ENCODE data around the gene BAIAP2. TPM values are rescaled to one million over a fixed set of nuclear protein-coding genes. Genes with fewer than 3 reads are reported as not detected.

Gene BAIAP2
- polyA plus RNA-seq, 2 of the 4 experiments (the other 2 are of a cell fraction): 7.1 to 27.5 TPM

DNA sequence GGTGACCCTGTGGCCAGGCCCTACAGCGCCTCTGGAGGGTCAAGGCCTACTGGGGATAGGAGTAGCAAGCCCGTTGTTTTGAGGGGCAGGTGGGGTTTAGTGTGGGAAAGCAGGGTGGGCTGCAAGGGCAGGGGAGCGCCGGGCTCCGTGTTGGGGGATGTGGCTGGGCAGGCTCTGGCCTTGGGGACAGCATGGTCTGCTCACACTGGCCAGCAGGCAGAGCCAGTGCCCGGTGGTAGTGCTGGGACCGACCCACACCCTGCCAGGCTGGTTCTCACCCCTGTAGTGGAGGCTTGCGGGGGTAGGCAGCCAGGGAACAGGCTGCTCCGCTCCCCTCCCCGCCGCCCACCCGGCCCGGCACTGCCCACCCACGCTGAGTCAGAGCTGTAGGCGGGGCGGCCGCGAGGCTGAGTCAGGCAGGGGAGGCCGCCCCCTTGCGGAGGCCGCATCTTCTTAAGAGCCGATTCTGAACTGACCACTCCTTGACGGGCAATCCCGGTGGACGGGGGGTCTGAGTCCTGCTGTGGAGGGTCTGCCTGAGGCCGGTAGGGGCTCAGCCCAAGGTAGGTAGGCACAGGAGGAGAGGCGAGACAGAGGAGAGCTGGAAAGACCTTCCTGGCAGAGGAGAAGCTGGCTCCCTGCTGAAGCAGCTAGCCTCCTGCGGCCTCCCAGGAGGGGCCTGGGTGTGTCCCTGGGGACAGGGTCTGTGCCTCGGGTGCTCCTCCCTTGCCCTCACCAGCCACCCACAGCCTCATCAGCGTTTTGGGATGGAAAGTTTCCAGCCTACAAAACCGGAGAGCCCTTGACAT is 62.4 kb downstream of the BAIAP2 start:
- peak overlapping the region; percentile 83 for H3K4me2 ChIP-seq
- ChIA-PET POLR2A (interaction anchor here (0.7 kb wide), 1 partner anchor 142 kb away, joined by 3 read pairs; the partner anchor contains the start of genes NDUFAF8 and TEPSIN), CTCF (interaction anchor here (0.6 to 17.4 kb wide), 45 partner anchors 7 to 1181 kb away, joined by 3 to 880 read pairs (median 5); partner anchors contain the start of gene BAIAP2)
- FAIRE-seq (no peak), ATAC-seq (peak; percentile 46 to 78), DNase-seq (ENCODE audit: low read depth in 1 of 2, low spot score in 1 of 2) (peak; percentile 82 to 84)
- peak overlapping the region; percentile 87 to 92 for H3K27ac ChIP-seq
- no peak for TF ChIP-seq ZSCAN20 (CRISPR knock-in tag; IDR thresholded peaks at IDR 0.05)
- TF ChIP-seq RAD21 (conservative IDR thresholded peaks at IDR 0.05 in 1 of 2, IDR thresholded peaks at IDR 0.05 in 1 of 2): peak; percentile 71 to 82
- TF ChIP-seq FOSL2 (IDR thresholded peaks at IDR 0.05): peak; percentile 62
- TF ChIP-seq FOSL2 (CRISPR knock-in tag; IDR thresholded peaks at IDR 0.05): peak; percentile 95
- TF ChIP-seq SMC3 (IDR thresholded peaks at IDR 0.05): peak; percentile 75
- peak; percentile 43; the same call in 1 of the 2 replicates for TF ChIP-seq TFCP2L1 (CRISPR knock-in tag; IDR thresholded peaks at IDR 0.05)
- TF ChIP-seq, protein P1, sequence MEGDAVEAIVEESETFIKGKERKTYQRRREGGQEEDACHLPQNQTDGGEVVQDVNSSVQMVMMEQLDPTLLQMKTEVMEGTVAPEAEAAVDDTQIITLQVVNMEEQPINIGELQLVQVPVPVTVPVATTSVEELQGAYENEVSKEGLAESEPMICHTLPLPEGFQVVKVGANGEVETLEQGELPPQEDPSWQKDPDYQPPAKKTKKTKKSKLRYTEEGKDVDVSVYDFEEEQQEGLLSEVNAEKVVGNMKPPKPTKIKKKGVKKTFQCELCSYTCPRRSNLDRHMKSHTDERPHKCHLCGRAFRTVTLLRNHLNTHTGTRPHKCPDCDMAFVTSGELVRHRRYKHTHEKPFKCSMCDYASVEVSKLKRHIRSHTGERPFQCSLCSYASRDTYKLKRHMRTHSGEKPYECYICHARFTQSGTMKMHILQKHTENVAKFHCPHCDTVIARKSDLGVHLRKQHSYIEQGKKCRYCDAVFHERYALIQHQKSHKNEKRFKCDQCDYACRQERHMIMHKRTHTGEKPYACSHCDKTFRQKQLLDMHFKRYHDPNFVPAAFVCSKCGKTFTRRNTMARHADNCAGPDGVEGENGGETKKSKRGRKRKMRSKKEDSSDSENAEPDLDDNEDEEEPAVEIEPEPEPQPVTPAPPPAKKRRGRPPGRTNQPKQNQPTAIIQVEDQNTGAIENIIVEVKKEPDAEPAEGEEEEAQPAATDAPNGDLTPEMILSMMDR (IDR thresholded peaks at IDR 0.05): peak; percentile 90
- no peak for TF ChIP-seq CEBPB (IDR thresholded peaks at IDR 0.05)
- peak; percentile 23; the same call in 1 of the 2 replicates for TF ChIP-seq JUNB (IDR thresholded peaks at IDR 0.05)
- peak overlapping the region; percentile 25 for H3K4me3 ChIP-seq
- peaks cover 68% of the 10 kb centered on the region for H3K4me1 ChIP-seq
- 19% methylated on average over 9 of the region's 31 CpGs for WGBS (ENCODE audit: missing lambda C conversion rate)
- H3K9me3 ChIP-seq: no peaks in the 10 kb centered on the region

DNA sequence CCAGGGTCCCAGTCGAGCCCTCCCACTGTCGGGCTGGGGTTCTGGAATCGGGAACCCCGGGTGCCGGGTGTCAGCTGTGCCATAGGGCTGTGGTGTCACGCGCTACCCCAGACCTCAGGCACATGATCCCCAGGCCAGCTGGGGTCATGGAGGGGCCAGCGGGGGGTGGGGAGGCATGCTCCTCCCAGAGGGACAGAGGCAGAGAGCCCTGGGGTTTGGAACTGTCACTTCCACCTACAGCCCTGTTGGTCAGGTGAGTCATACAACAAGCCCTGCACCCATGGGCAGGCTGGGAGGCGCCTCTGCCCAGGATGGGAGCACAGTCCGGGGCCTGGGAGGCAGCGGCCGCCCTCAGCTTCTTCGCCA is 63.0 kb downstream of the BAIAP2 start:
- peak overlapping the region; percentile 87 to 92 for H3K27ac ChIP-seq
- 60% methylated on average over 9 of the region's 13 CpGs for WGBS (ENCODE audit: missing lambda C conversion rate)
- ATAC-seq: peak; percentile 4 to 8; a peak in 3 of 6 replicates
- ChIA-PET POLR2A (interaction anchor here (0.7 kb wide), 1 partner anchor 141 kb away, joined by 3 read pairs; the partner anchor contains the start of genes NDUFAF8 and TEPSIN), CTCF (interaction anchor here (0.6 to 17.4 kb wide), 43 partner anchors 8 to 949 kb away, joined by 3 to 880 read pairs (median 5); partner anchors contain the start of gene BAIAP2)
- no peaks in the 10 kb centered on the region for H3K9me3 ChIP-seq
- H3K4me1 ChIP-seq: peaks cover 62% of the 10 kb centered on the region
- TF ChIP-seq ESRRA (IDR thresholded peaks at IDR 0.05; ENCODE audit: borderline replicate concordance, low read length) (no peak), RARB (CRISPR knock-in tag; IDR thresholded peaks at IDR 0.05) (peak; percentile 66), JUNB (IDR thresholded peaks at IDR 0.05) (no peak), RNF2 (IDR thresholded peaks at IDR 0.05; ENCODE audit: borderline replicate concordance, low read depth) (no peak), CHD2 (IDR thresholded peaks at IDR 0.05; ENCODE audit: low read length, partially characterized antibody) (no peak), FOSL2 (IDR thresholded peaks at IDR 0.05) (no peak), FOSL2 (CRISPR knock-in tag; IDR thresholded peaks at IDR 0.05) (peak; percentile 52), TP53 (CRISPR knock-in tag; IDR thresholded peaks at IDR 0.05) (no peak), MAX (IDR thresholded peaks at IDR 0.05) (0 out of 2 replicates have a peak, but pooled peaks have one; percentile 14)
- TF ChIP-seq, protein P2, sequence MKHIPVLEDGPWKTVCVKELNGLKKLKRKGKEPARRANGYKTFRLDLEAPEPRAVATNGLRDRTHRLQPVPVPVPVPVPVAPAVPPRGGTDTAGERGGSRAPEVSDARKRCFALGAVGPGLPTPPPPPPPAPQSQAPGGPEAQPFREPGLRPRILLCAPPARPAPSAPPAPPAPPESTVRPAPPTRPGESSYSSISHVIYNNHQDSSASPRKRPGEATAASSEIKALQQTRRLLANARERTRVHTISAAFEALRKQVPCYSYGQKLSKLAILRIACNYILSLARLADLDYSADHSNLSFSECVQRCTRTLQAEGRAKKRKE (CRISPR knock-in tag; IDR thresholded peaks at IDR 0.05; ENCODE audit: low read depth): no peak
- TF ChIP-seq, protein P3, sequence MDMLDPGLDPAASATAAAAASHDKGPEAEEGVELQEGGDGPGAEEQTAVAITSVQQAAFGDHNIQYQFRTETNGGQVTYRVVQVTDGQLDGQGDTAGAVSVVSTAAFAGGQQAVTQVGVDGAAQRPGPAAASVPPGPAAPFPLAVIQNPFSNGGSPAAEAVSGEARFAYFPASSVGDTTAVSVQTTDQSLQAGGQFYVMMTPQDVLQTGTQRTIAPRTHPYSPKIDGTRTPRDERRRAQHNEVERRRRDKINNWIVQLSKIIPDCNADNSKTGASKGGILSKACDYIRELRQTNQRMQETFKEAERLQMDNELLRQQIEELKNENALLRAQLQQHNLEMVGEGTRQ (IDR thresholded peaks at IDR 0.05): 0 out of 2 replicates have a peak, but pooled peaks have one; percentile 38
- TF ChIP-seq, protein P4, sequence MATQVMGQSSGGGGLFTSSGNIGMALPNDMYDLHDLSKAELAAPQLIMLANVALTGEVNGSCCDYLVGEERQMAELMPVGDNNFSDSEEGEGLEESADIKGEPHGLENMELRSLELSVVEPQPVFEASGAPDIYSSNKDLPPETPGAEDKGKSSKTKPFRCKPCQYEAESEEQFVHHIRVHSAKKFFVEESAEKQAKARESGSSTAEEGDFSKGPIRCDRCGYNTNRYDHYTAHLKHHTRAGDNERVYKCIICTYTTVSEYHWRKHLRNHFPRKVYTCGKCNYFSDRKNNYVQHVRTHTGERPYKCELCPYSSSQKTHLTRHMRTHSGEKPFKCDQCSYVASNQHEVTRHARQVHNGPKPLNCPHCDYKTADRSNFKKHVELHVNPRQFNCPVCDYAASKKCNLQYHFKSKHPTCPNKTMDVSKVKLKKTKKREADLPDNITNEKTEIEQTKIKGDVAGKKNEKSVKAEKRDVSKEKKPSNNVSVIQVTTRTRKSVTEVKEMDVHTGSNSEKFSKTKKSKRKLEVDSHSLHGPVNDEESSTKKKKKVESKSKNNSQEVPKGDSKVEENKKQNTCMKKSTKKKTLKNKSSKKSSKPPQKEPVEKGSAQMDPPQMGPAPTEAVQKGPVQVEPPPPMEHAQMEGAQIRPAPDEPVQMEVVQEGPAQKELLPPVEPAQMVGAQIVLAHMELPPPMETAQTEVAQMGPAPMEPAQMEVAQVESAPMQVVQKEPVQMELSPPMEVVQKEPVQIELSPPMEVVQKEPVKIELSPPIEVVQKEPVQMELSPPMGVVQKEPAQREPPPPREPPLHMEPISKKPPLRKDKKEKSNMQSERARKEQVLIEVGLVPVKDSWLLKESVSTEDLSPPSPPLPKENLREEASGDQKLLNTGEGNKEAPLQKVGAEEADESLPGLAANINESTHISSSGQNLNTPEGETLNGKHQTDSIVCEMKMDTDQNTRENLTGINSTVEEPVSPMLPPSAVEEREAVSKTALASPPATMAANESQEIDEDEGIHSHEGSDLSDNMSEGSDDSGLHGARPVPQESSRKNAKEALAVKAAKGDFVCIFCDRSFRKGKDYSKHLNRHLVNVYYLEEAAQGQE (IDR thresholded peaks at IDR 0.05): no peak
- DNase-seq (ENCODE audit: low read depth in 1 of 2, low spot score in 1 of 2): peak; percentile 50 to 59
- peak overlapping the region; percentile 83 for H3K4me2 ChIP-seq
- FAIRE-seq: no peak
- peak overlapping the region; percentile 25; the same call in 2 of the 3 replicates for H3K4me3 ChIP-seq

Data from A549 (cell line).